GM21529 (cell line): ENCODE measurements around the gene ZNF655.
"Not testable (repeated sequence)": the region's sequence is repeated elsewhere in the genome, so short reads cannot be mapped to it uniquely, and the experiment has no call there.

Experiments
- ATAC-seq: cut with Tn5 transposase; IDR thresholded peaks from one replicate; pipeline ENCODE4 v1.9.1; 2021; ENCODE audit not compliant: unreplicated experiment

ZNF655 gene, protein sequence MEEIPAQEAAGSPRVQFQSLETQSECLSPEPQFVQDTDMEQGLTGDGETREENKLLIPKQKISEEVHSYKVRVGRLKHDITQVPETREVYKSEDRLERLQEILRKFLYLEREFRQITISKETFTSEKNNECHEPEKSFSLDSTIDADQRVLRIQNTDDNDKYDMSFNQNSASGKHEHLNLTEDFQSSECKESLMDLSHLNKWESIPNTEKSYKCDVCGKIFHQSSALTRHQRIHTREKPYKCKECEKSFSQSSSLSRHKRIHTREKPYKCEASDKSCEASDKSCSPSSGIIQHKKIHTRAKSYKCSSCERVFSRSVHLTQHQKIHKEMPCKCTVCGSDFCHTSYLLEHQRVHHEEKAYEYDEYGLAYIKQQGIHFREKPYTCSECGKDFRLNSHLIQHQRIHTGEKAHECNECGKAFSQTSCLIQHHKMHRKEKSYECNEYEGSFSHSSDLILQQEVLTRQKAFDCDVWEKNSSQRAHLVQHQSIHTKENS

DNA sequence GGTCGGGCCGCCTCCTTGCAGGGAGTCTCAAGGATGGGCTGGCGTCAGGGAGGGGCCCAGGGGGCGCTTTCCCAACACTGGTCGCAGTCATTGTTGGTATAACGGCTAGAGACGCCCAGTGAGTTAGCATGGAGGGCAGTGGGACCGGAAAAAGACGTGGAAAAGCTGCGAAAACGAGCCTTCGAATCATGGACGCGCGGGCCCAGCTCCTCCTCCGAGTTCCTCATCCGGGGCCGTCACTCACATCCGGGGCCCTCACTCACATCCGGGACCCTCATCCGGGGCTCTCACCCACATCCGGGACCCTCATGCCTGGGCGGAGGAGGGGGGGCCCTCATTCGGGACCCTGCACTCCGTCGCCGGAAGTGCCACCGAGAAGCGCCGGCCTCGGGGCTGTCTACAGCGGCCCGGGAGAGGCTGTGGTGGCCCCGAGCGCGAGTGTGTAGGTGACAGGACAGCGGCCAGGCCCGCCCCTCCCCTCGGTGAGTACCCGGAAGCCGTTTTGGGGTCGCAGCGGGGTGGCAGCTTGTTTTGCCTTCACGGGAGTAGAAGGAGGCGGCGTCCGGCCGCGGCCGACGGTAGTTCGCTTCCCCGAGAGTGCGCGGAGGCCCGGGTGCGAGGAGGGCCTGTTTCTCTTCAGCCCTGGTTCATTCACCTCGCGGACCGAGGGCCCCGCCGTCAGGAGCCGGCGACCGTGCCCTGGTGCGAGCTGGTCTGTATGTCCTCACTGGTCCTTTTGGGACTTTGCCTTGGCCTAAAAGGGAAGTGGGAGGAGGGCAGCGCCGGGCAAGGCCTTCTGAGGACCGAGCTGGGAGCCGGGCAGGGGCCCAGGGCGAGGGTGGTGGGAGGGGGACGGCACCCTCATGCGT is at the start of gene ZNF655:
Gene ZNF655, plus strand, starts transcription at position 337 of the 869 bp plus-strand sequence. CDS start 1,918 bp downstream, outside the sequence.
- peak; percentile 78 for ATAC-seq

DNA sequence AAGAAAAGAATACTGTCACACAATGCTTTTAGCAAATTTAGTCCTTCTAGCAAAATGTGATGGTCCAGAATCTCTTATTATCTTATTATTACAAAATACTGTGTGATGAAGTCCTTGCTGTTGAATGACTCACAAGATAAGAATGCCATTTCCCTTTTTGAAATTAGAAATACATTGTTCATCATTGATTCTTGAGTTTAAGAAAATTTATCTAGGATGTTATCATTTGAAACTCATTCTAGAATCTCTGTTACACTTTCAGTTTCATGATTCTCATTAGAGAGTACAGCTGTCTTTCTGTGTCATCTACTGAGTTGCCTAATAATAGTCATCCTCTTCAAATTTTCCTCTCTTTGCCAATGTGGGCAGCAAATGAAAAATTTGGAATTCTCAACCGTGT is 44.4 kb upstream of the ZNF655 start:
- no peak for ATAC-seq

GRCh38 chr7:99521399-99521798 is 37.0 kb upstream of the ZNF655 start:
- ATAC-seq, result no peak

- ATAC-seq, result no peak
Observed at GRCh38 chr7:99525713-99526440, 32.6 kb upstream of the ZNF655 start.

GRCh38 chr7:99531354-99531765 is 27.1 kb upstream of the ZNF655 start:
- ATAC-seq, result no peak

GRCh38 chr7:99535667-99536066 is 22.8 kb upstream of the ZNF655 start:
- no peak for ATAC-seq

- ATAC-seq, result no peak
Observed at GRCh38 chr7:99539213-99539811, 19.1 kb upstream of the ZNF655 start.

DNA sequence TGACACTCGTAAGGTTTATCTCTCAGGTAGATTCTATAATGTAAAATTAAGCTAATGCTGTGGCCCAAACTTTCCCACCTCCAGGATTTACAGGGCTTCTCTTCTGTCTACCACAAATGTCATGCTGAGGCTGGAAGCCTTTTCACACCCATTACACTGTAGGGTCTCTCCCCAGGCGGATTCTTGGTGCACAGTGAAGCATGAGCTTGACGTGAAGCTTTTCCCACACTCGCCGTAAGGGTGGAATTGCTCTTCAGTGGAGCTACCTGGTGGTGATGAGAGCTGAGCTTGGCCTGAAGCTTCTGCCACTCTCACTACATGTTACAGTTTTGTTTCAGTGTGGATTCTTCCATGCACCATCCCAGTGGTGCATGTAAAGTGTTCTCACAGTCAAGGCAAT is 17.9 kb upstream of the ZNF655 start:
- no peak for ATAC-seq

DNA sequence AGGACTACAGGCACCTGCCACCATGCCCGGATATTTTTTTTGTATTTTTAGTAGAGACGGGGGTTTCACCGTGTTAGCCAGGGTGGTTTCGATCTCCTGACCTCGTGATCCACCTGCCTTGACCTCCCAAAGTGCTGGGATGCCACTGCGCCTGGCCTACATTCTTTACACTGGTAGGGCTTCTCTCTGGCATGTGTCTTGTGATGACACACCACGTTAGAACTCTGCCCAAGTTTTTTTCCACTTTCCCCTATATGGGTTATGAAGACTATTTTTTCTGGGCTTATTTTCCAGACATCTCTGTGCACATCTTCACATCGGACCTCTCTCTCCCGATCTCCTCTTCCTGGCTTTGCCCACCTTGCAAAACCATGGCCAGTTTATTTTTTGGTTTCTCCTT is 17.2 kb upstream of the ZNF655 start:
- no peak for ATAC-seq

GRCh38 chr7:99543081-99543671 is 15.3 kb upstream of the ZNF655 start:
- ATAC-seq, result no peak

DNA sequence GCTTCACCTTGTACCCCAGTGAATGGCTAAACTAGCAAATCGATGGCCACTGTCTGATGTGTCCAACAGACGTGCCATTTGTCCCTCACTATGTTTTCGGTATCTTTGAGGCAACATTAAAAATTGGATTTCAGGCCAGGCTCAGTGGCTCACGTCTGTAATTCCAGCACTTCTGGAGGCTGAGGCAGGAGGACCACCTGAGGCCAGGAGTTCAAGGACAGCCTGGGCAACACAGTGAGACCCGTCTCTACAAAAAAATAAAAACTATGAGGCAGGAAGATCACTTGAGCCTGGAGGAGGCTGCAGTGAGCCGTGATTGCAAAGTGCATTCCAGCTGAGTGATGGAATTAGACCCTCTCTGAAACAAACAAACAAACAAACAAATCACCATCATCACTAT is 14.5 kb upstream of the ZNF655 start:
- no peak for ATAC-seq

DNA sequence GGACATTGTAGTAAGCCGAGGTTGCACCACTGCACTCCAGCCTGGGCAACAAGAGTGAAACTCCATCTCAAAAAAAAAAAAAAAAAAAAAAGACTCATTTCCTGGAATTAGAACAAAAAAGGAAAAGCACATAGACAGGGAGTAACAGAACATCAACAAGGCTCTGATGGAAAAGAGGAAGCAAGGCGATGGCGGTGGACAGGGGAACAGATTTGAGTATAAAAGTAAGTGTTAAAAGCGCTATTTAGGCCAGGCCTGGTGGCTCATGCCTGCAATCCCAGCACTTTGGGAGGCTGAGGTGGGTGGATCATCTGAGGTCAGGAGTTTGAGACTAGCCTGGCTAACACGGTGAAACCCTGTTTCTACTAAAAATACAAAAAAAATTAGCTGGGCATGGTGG is 13.1 kb upstream of the ZNF655 start:
- not testable (repeated sequence) for ATAC-seq

DNA sequence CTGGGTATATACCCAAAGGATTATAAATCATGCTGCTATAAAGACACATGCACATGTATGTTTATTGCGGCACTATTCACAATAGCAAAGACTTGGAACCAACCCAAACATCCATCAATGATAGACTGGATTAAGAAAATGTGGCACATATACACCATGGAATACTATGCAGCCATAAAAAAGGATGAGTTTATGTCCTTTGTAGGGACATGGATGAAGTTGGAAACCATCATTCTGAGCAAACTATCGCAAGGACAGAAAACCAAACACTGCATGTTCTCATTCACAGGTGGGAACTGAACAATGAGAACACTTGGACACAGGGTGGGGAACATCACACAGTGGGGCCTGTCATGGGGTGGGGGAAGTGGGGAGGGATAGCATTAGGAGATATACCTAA is 8.9 kb upstream of the ZNF655 start:
- not testable (repeated sequence) for ATAC-seq

DNA sequence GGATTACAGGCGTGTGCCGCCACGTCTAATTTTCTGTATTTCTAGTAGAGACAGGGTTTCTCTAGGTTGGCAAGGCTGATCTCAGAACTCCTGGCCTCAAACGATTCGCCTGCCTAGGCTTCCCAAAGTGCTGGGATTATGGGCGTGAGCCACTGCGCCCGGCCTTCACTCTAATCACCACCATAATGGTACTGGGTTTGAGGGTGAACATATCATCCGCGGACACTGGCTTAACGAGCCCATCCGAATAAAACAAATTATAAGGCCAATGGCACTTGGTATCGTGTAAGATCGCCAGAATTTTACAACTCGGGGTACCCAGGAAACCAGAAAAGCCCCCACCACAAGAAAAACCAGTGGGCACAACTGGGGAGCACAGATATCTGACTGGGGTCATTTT is 7.1 kb upstream of the ZNF655 start:
- ATAC-seq, result no peak

DNA sequence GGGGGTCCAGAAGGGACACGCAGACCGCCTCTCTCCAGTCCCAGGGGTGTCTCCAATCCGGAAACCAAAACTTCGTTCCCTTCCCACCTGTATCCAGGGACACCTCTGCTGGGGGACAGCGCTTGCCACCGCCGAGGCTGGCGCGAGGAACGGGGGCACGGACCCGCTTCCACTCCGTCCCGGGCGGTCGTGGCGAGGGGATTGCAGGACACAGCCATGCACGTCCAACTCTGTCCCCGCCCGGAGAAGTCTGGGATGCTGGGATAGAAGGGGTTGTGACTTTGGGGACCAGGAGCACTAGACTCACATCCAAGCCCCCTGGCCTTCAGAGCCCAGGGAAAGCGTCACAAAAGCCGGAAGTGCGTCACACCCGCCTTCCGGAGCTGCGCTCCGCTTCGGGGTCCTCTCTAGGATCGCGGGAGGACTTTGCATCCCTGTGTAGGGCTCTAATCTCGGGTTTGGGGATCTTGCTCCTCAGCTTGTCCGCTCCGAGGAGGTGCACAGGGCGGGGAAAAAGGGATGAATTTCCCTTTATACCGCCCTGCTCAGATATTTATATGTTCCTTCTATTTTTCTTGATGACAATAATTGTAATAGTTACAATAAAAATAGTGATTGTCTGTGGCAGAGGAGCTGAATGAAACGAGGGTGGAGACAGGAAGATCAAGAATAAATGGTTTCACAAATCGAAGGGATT is 6.5 kb upstream of the ZNF655 start, which contains the start of gene FAM200A:
Gene FAM200A, minus strand, starts transcription at position 348 of the 697 bp plus-strand sequence. CDS start 3,707 bp downstream, outside the sequence.
- ATAC-seq, result peak; percentile 95

GRCh38 chr7:99553039-99553438 is 5.4 kb upstream of the ZNF655 start:
- ATAC-seq, result no peak

- ATAC-seq, result no peak
Observed at GRCh38 chr7:99554939-99555338, 3.5 kb upstream of the ZNF655 start.

GRCh38 chr7:99557196-99557607 is 1.2 kb upstream of the ZNF655 start:
- ATAC-seq, result no peak

GRCh38 chr7:99557940-99558305 is 519 bp upstream of the ZNF655 start:
- ATAC-seq, result peak; percentile 50
